AML-193 (cell line): ENCODE measurements around the gene PHTF1.

ENCODE experiments used
- DNase-seq, 2 experiments: peaks; one replicate each; lab custom pipeline; 2025; lab: John Stamatoyannopoulos, UW

PHTF1 gene

DNA sequence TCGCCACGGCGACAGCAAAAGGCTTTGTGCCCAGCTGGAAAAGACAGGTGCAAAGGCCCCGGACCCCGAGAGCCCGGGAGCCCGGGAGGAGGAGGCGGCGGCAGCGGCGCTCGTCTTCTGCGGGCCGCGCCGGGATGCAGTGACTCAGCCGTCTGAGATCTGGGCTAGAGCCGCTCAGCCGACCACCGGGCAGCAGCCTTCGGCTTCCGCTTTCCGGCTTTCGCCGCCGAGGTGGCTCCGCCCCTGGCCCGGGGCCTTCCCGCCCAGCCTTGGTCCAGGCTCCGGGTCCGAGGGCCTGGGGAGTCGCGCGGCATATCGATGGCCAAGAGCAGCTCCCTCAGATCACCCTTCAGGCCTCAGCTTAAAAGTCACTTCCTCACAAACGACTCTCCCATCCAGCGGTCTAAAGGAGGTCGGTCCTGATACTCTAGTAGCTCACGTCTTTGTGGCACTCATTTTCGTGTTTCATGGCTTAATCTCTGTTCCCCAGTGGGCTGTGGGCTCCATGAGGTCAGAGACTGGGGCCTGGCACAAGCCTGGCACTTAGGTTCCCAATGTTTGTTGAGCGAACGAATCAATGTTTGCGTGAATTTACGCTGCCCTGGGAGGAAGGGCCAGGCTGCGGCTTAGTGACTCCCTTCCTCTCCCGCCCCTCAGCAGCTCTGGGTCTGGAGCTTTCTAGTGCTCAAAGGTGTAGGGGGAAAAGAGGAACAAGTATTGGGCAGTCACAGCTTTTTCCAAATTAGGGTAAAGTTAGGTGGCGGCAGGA, at the start of gene PHTF1:
TSS of gene PHTF1 (minus strand) at position 154 of the 769 bp plus-strand sequence. CDS start 783 bp downstream, outside the sequence.
- peak; percentile 79 to 80 for DNase-seq

DNA sequence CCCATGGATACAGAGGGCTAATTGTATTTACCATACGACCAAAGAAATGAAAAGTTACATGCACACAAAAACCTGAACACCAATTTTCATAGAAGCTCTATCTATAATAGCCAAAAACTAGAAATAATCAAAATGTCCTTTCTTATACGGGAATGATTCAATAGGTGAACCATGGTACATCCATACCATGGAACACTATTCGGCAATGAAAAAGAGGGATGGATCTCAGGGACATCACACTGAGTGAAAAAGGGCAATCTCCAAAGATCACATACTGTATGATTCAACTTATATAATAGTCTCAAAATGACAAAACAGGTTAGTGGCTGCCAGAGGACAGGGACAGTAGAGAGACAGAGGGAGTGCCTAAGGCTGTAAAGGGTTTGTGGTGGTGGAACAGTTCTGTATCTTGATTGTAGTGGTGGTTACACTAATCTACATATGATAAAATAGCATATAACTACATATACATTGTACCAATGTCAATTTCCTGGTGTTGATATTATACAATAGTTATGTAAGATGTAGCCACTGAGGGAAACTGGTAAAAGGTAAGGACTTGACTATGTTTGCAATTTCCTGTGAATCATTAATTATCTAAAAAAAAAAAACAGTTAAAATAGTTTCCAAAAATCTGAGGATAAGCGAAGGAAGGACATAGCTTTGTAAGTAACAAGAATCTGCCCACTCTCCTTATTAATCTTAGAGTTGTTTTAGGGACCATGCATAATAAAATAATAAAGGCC, 49.3 kb upstream of the PHTF1 start:
- DNase-seq: peak; percentile 27 to 48

DNA sequence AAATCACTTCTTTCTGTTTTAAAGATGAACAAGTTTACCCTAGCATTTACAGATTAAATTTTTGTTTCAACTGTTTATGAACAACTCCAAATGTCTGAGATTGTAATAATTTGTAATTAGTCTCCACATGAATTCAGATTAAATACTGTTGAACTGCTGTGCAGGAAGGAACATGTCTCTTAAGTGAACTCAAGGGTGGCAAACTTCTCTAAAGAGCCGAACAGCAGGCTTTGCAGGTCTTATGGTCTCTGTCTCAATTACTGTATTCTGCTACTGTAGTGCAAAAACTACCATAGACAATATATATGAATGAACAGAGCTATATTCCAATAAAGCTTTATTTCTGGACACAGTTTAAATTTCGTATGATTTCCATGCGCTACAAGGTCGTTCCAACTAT, 46.4 kb upstream of the PHTF1 start:
- no peak for DNase-seq

DNA sequence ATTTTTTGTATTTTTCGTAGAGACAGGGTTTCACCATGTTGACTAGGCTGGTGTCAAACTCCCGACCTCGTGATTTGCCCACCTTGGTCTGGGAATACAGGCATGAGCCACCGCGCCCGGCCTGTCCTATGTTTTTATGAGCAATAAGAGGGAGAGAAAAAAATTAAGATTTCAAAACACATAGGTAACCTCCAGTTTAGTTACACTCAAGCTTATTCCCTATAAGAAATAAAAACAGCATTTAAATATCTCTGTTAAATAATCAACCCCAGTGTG, 45.9 kb upstream of the PHTF1 start:
- no peak for DNase-seq

DNA sequence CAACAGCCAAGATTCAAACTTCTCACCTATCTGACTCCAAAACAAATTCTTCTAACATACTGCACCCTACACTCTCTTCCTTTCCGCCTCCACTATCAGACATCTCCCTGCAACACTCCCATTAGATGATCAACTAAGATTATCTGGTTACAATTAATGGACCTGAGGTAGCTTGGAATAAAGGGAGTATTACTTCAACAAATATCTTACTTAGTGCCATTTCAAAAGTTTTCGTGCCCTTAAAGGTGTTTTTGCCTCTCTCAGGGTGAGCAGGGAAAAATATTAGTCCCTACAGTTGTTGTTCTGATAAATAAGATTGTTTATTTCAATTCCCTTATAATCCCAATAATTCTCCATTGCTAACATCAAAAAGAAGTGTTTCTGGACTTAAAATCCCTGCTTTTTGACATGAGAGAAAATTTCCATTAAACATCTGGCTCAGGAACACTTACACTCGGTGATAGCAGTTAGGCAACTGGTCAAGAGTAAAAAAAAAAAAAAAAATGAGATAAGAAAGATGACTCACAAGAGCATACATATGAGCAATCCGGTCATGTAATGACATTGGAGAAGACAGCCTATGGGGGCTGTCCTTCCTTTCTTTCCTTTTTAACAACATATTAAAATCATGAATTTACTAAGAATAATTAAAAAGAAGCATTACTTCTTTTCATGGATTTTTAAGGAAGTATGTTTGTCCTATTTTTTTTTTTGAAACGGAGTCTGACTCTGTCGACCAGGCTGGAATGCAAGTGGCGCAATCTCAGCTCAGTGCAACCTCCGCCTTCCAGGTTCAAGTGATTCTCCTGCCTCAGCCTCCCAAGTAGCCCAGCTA, 45.4 kb upstream of the PHTF1 start:
- DNase-seq: no peak

DNA sequence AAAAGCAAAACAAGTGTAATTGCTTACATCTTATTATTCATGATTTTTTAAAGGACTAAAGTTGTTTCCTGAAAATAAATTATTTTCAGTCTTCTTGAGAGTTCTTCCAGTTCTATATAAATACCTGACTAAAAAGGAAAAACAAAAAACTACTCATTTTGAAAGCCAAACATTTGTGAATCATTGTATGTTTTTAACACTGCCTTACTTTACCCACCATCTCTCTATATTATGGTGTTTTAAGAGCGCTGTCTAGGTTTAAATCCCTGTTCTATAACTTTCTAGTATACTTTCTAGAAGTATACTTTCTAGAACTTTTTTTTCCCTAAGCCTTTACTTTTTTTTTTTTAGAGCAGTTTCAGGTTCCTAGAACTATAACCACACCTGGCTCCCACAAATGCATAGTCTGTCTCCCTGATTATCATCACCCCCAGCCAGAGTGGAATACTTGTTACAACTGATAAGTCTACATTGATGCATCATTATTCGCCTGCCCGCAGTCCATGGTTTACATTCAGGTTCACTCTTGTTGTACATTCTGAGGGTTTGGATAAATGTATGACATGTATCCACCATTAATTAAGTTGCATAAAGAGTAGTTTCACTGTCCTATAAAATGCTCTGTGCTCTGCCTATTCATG, 43.2 kb upstream of the PHTF1 start:
- DNase-seq: no peak

DNA sequence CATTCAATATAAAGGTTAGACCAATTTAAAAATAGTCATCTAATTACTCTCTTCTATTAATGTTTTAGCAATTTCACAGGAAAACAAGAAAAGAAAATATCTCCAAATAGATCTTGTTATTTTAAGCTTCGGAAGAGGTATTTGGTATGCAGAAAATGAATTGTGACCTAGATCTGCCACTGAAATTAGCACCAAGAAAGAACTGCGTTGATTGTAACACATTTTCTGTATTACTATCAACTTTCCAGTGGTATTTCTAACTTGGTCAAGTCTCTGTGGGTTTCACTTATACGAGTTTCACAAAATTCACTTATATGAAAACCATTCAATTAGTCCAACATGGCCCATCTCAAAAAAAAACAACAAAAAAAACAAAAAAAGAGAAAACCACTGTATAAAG, 41.2 kb upstream of the PHTF1 start:
- no peak for DNase-seq

DNA sequence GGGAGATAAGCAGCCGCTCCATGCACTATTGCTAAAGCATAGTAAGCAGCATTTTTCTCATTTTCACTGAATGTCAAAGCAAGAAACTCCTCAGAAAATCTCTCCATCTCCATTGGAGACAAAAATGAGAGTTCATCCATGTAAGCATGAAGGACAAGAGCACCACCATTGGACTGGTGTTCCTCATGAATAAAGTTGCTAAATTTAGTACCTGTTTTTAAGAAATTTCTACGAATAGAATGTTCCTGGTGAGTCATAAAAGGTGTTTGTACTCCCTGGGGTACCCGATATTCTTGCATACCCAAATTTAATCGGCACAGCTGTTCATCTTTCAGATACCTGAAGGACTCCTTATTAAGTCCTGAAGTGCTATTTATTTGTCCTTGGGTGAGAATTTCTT, 38.2 kb upstream of the PHTF1 start:
- DNase-seq: no peak

DNA sequence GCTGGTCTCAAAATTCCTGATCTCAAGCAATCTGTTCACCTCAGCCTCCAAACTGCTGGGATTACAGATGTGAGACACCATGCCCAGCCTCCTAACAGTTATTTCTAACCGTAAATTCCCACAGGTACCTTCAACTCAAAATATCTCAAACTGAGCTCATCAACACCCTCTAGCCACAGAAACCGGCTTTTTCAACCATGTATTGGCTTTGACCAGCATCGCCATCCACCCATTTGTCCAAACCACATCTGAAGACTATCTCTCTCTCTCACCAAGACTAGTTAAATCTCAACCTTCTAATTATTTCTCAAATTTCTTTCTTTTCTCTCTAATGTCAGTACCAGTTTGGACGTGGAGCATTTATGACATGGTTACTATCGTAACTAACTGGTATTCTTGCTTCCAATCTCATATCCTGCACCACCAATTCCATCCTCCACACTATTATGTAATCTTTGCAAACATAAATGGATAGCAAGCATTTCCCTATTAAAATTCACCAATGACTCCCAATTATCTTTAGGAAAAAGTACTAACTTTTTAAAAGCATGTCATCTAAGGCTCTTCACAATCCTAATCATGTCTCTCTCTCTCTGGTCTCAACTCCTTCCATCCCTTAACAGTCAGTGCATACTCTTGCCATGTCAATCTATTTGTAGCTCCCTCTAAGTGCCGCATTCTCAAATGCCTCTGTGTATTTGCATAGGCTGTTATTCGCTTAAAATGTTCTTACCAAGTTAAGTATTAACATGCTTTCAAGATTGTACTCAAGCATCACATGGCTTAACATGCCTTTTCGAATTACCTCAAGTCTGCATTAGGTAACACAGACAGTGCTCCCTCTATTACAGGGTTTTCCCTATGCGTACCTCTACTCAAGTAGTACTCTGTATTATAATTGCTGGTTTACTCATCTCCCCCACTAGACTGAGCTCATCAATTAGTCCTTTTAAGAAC, 34.9 kb upstream of the PHTF1 start:
- DNase-seq: no peak

DNA sequence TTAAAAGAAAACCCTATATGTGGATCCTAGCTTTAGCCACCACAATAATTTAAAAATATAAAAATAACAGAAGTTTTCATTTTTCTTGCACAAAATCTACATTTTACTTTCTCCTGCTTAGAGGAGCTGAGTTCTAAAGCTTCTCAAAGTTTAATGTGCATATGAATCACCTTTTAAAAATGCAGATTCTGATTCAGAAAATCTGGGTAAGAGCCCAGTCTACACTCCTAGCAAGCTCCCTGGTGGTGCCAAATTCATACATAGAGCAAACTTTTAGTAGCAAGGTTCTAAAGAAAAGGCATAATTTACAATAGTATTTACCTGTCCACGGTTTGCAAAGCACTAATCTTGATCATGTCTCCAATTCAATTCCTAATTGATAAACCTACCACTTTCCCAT, 33.7 kb upstream of the PHTF1 start:
- no peak for DNase-seq

DNA sequence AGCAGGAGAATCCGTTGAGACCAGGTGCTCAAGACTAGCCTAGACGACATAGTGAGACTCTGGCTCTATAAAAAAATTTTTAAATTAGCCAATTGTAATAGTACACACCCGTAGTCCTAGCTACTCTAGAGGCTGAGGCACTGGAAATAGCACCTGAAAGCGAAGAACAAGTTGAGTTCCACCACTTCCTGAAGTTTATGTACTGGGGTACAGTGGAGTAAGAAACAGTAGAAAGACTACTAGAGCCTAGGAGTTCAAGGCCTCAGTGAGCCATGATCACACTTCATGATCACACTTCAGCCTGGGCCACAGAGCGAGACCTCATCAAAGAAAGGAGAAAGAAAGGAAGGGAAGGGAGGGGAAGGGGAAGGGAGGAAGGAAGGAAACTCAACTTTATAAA, 33.2 kb upstream of the PHTF1 start:
- DNase-seq: no peak

DNA sequence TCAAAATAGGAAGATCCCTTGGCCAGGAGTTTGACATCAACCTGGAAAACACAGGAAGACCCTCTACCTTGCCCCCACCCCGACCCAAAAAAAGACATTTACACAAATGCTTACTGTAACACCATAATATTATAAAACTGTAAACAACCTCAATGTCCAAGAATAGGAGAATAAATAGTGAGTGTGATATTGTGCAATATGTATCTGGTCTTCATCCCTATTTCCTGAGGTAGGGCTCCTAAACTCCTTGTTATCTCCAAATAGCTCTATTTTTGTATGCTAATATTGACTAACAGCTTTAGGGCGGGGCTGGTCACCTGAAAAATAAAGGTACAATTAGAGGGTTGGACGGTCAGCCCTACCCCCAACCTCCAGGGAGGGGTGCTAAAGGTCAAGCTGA, 29.5 kb upstream of the PHTF1 start:
- DNase-seq: no peak

DNA sequence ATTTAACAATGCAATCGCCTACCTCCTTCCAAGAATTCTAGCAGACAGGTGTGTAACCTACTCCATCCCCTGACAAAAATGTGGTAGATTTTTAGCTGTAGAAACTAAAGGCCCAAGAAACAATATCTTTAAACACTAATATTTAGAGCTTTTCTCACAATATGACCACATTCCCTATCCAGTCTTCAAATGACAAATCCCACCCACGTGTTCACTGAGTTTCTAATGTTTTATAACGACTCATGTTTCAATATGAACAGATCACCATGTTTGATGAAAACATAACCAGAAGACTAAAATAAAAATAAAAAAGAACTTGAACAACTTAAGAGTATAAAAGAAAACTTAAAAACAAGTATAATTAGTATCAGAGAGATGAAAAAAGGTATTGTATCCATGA, 28.4 kb upstream of the PHTF1 start:
- no peak for DNase-seq

DNA sequence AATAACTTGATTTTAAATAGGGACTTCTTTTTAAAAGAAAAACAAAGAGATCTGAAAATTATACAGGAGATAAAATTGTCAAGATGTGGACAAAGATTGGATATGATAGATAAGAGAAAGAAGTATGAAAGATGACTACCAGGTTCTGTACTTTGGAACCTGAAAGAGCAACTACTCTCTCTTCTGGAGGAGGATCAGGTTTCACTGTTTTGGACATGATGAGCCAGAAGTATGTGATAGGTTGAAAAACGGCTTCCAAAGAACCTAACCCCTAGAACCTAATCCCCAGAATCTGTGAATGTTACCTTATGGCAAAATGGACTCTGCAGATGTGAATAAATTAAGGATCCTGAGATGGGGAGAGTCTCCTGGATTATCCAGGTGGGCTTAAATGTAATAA, 26.8 kb upstream of the PHTF1 start:
- DNase-seq: no peak

DNA sequence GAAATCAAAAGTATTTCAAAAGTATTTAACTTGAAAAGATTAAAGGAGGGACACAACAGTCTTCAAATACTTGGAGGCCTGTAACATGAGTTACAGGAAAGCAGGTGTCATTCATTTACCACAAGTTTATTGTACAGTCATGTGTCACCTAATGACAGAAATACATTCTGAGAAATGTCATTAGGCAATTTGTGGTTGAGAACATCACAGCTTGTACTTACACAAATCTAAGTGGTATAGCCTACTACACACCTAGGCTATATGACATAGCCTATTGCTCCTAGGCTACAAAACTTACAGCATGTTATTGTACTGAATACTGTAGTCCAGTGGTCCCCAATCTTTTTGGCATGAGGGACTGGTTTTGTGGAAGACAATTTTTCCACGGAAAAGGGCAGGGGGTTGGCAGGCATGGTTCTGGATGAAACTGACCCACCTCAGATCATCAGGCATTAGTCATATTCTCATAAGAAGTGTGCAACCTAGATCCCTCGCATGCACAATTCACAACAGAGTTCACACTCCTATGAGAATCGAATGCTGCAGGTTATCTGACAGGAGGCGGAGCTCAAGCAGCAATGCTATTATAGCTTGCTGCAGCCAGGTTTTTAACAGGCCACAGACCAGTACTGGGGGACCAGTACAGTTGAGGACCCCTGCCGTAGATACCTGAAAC, 25.0 kb upstream of the PHTF1 start:
- DNase-seq: peak; percentile 9 to 41

DNA sequence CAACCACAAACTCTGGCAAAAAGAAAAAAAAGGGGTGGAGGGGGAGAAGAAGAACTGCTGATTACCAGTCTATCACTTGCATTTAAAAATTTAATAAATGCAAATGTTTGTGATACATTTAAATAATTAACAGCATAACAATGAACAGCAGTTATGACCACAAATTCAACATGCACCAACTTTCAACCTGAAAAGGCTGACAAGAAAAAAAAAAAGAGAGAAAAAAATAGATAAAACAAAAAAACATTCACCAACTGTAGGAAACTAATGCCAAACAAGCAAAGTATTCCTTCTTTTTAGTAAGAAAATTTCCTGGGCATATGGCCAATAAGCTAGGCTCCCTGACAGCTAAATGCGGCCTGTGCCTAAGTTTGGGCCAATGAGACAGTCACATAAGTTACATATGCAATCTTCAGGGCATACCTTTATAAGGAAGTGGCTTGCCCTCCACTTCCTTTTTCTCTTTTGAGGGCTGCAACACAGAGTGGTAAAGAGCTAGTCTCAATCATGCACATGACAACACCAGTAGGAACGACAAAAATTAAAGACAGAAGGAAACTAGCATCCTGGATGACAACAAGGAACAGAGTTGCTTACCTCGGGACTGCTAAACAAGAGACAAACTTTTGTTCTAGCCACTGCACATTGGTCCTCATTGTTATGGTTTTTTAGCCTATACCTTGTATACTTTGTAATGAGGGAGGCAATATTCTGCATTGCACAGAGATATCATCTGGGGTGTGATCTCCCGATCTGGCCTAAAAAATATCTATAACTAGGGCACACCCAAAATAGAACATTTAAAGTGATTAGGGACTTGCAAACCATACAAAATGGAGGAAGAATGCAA, 24.2 kb upstream of the PHTF1 start:
- DNase-seq: peak; percentile 92 to 93

DNA sequence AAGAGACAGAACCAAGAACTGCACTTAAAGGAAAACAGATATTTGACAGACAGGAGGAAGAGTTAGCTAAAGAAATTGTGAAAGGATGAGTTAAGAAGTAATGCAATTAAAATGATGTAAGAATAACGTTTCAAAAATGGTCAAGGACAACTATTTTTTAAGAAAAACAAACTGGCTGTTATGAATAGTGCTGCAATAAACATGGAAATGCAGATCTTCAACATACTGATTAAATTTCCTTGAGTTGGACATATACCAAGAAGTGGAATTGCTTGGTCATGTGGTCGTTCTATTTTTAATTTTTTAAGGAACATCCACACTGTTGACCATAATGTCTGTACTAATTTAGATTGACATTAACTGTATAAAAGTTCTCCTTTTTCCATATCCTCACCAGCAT, 23.1 kb upstream of the PHTF1 start:
- peak; percentile 54 to 58 for DNase-seq

DNA sequence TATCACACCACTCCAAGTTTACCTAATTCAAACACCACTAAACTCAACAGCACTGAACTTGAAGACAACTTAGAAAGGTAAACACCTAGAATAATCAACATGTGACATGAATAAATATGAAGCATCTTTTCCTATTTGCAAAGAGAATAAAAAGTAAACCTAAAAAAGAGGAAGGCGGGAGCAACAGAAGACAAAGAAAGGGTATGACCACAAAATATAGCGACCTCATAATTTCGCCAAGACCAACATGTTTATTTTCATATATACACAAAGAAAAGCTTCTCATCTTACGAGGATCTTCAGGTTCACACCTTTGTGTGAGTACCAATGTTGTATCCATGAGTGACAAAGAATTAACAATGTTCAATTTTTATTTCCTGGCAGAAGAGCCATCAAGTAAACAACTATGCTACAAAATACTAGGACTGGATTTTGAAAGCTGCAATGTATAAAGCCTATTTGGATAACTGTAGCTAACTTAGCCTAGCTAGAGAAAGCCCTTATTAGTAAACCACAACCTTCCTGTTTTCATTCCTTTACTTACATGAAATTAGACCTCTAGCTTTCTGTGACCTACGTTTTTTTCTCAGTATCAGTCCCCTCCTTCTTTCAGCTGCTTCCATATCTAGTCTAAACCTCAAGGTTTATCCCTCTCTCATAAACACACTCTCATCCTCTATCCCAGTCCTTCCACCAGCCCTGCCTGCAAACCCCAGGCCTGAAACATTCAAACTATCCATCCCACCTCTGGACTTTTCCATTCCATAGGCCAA, 21.3 kb upstream of the PHTF1 start:
- peak in 1 of 2 experiments; percentile 44 for DNase-seq

DNA sequence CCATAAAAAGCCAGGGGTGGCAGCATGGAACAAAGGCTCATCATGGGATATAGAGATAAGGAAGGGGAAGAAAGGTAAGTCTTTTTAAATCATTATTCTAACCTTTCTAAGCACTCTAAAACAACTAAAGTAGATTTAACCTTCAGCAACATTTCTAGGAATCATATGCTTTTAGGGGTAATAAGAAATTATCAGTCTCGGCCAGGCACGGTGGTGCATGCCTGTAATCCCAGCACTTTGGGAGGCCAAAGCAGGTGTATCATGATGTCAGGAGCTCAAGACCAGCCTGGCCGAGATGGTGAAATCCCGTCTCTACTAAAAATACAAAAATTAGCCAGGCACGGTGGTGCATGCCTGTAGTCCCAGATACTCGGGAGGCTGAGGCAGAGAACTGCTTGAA, 20.3 kb upstream of the PHTF1 start:
- no peak for DNase-seq
